GM21528 (cell line): ENCODE data around the gene NT5DC2.

Experiments
- ATAC-seq: cut with Tn5 transposase; IDR thresholded peaks from one replicate; pipeline ENCODE4 v1.9.1; 2021; ENCODE audit warnings: mild to moderate bottlenecking, moderate library complexity; ENCODE audit not compliant: unreplicated experiment, low FRiP score

Gene NT5DC2

DNA sequence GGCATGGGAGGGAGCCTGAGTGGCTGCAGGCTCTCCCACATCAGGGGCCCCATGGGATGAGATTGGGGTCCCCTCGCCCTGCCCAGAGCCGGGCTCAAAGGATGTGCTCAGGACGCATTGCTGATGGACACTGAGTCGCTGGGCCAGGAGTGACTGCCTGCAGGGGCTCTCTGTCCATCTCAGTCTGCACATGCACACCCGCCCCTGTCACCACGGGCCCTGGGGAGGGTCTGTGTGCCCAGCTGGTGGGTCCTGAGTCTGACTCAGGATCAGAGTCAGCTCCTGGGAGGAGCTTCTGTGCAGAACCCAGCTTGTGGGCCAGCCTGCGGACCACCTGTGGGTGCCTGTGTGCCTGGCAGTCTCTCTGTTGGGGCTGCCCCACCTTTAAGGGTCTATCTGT is 20.4 kb downstream of the NT5DC2 start:
- ATAC-seq: no peak

GRCh38 chr3:52512727-52513126 is 20.9 kb downstream of the NT5DC2 start:
- ATAC-seq: no peak

- no peak for ATAC-seq
These were observed 21.6 kb downstream of the NT5DC2 start for GRCh38 chr3:52512105-52512504.

DNA sequence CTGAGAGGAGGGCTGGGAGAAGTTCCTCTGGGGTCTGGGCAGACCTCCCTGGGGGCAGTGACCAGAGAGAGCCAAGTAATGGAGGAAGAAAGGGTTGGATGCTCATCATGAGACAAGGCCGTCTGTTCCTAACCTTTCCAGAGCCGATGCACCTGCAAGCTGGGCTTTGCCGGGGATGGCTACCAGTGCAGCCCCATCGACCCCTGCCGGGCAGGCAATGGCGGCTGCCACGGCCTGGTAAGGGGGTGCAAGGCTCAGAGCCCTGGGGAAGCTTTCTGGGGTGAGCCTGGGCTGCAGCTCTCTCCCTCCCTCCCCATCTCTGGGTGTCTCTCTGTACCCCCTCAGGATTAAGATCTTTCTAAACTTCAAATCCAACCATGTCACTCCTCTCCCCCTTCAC is 22.1 kb downstream of the NT5DC2 start:
- ATAC-seq: no peak

DNA sequence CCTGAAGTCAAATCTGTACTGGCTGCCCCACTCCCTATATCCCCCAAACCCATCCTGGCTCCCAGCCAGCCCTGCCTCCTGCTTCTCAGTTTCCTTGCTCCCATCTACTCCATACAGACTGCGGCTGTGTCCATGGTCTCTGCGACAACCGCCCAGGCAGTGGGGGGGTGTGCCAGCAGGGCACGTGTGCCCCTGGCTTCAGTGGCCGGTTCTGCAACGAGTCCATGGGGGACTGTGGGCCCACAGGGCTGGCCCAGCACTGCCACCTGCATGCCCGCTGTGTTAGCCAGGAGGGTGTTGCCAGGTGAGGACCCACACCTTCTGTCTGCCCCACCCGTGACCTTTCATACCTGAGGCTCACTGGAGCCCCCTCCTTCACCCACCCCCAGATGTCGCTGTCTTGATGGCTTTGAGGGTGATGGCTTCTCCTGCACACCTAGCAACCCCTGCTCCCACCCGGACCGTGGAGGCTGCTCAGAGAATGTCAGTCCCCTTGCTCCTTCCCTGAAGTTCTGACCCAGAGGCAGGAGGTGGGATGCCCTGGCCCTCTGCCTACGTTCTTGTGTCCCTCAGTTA is 23.8 kb downstream of the NT5DC2 start:
- ATAC-seq: no peak

DNA sequence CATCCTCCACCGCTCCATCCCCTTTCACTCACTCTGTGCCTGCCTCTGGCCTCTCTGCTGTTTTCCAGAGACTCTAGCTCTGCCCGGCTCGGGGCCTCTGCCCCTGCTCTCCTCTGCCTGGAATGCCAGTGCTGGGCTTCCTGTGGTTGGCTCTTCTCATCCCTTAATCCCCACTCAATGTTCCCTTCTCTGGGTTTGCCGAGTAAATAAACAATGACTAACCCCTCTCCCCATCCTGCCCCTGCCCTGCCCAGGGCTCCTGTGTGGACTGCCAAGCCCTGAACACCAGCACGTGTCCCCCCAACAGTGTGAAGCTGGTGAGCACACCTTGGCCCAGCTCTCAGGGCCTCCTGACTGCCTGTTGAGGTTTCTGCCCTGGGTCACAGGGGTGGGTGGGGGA is 26.3 kb downstream of the NT5DC2 start:
- no peak for ATAC-seq

DNA sequence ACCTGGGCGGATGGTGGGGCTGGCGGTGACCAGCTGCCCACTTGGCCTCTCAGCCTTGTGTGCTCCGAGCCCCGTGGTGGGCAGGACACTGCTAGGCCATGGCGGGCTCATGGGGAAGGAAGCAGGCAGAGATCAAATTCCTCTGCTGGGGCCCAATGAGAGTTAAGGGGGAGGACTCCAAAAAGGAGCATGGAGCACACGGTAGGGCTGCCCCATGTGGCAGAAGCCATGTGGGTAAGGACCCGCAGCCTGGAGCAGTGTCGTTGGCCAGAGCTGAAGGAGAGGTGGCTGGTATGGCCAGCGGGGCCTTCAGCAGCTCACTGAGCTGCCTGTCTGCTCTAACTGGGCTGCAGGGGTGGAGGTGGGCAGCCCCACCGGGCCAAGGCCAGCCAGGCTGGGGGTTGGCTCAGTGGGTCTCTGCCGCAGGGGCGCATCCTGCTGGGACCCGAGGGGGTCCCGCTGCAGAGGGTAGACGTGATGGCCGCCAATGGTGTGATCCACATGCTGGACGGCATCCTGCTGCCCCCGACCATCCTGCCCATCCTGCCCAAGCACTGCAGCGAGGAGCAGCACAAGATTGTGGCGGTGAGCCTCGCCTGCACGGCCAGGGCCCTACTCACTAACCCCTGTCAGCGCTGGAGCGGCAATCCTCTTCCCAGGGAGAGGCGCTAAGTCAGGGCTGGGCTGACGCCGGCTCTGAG is 27.2 kb downstream of the NT5DC2 start:
- no peak for ATAC-seq

GRCh38 chr3:52504977-52505376 is 28.7 kb downstream of the NT5DC2 start:
- ATAC-seq: no peak

GRCh38 chr3:52503788-52504424 is 29.8 kb downstream of the NT5DC2 start:
- no peak for ATAC-seq

DNA sequence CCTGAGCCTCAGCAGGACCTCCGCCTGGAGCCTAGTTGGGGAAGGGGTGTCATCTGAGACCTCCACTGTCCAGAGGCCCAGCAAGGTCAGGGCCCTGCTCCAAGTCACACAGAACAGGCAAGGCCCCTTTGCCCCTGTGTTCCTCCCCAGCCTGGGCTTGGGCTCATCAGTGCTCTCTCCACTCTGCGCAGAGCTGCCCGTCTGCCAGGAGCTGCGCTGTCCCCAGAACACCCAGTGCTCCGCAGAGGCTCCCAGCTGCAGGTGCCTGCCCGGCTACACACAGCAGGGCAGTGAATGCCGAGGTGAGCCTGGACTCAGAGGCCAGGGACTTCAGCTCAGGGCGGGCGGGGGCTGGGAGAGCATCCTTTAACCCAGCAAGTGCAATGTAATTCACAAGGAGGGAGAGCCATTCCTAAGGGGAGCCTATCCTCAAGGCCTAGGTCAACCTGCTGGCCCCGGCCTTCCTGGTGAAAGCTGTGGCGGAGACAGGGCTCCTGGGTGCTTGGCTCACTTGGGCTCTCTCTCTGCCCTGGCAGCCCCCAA is 30.8 kb downstream of the NT5DC2 start:
- no peak for ATAC-seq

- ATAC-seq: no peak
These were observed 31.7 kb downstream of the NT5DC2 start for GRCh38 chr3:52502001-52502400.

- no peak for ATAC-seq
These were observed 32.6 kb downstream of the NT5DC2 start for GRCh38 chr3:52501046-52501445.

- no peak for ATAC-seq
These were observed 35.3 kb downstream of the NT5DC2 start for GRCh38 chr3:52498137-52499054.

DNA sequence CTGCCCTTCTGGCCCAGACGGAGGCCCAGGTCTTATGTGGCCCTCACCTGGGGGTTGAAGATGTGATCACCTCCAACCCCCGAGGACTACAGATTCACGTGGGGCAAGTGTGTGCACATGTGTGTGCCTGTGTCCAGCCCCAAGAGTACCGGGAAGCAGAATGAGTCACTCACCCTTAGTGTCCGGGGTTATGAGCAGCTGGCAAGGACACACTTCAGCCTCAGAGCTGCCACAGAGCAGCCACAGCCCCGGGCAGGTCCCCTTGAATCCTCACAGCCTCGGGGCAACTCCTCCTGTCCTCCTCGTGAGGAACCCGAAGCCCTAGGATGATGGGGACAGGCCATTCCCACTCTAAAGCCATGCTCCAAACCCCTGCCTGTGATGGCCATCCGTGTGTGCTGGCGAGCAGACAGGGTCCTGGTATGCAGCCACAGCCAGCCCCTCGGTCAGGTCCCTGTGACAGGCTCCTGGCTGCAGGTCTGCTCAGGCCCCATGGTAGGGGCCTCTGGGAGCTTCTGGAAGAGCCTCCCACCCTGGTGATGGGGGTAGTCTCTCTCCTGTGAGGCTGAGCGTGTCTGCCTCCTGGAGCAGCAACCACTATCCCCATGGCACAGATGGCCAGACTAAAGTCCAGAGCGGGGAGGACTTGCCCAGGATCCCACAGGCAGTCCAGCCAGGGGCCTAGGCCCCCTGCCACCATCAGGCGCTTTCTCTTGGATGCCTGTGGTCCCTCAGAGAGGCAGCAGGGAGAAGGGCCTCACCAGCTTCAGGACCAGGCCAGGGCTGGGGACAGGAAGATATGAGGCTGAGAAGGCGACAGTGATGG is 37.7 kb downstream of the NT5DC2 start:
- ATAC-seq: no peak

DNA sequence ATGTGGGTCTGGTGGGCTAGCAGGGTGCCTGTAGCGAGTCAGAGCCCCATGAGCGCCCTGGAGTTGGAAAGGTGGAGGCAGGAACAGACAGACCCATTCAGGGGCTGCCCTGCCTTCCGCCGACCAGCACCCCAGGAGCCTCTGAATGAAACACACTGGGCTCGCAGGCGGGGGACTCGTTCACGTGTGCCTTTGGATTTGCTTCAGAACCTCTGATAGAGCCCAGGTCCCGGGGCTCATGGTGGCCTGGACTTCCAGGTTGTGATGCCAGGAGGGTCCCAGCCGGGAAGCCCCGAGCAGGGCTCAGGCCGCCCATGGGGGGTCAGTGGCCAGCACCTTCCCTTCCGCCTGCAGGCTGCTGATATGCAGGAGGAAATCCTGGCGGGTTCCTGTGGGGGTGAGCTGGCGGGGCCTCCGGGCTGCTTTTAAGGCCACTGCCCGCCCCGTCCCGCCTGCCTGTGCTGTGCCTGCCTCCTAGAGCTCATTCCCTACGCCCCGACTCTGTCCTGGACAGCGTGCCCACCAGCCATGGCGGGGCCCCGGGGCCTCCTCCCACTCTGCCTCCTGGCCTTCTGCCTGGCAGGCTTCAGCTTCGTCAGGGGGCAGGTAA is 38.7 kb downstream of the NT5DC2 start, which contains the start of gene STAB1:
TSS of gene STAB1 (plus strand) at position 453 of the 610 bp plus-strand sequence. CDS start at position 529, 76 bp downstream.
- ATAC-seq: no peak

DNA sequence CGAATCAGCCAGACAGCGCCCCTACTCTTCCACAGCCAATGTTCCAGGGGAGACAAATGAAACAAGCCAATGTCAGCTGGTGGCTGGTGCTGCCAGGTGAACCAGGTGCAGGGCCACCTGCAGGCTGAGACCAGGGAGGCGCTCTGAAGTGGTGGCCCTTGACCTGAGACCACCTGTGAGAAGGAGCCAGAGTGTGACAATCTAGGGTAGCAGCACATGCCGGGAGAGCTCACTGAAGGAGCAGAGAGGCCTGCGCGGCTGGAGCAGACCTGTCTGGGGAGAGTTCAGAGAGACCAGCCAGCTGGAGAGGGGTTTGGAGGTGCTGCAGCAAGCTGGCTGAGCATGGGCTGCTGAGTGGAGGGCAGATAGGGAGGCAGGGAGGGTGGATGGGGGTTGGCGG is 39.2 kb downstream of the NT5DC2 start:
- ATAC-seq: no peak

DNA sequence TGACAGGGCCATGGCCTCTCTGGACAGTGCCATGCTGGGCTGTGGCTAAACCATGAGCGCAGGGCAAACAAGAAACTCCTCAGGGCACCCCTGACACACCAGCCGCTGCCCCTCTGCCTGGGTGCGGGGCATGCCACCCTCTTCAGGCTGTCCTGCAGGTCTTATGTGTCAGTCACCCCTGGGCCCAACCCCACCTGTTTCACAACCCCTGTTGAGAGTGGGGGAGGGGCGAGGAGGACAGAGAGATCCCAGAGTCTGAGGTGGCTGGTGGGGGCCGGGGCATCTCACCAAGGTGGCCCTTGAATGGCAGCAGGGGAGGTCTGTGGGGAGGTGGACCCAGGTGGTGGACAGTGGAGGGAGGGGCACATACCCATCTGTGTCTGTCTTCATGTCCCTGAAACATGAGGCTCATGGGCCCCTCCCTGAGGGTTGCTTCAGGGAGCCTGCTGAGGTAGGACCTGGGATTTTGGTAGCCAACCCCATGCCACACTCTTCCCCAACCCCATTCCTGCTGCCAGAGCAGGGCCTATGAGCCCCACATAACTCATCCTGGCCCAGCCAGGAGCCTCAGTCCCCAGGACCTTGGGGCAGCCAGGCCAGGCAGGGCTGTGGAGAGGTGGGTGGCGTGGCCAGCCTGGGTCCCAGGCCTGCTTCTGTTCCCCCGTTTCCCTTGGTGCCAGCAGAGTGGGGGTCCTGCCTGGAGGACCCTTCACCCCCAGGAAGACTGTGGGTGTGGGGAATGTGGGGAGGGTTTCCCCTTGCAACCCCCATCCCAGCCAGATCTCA is 40.2 kb downstream of the NT5DC2 start:
- no peak for ATAC-seq

GRCh38 chr3:52492059-52492458 is 41.6 kb downstream of the NT5DC2 start:
- ATAC-seq: no peak
